Endothelial cell of umbilical vein (primary cell): Measurements from ENCODE around the gene PFKFB1. TPM values are rescaled to one million over a fixed set of nuclear protein-coding genes. Genes with fewer than 3 reads are reported as not detected.
A peak's percentile ranks its signal among the peaks of the same experiment; 100 is the strongest.

Experiments
- BruUV-seq: library from RNA; stranded (reverse); fragments of 400-500 nt; replicated peaks from 2 replicates; lab custom pipeline; 2021; lab: Mats Ljungman, UMichigan
- CTCF ChIA-PET: fragments of 300-600, 350-600 bp; sonication (Branson Sonifier 250); formaldehyde crosslinking; loops from one replicate; lab custom pipeline; 2021; ENCODE audit warnings: antibody characterized with exemption, inconsistent platforms; lab: Charles Lee
- POLR2A ChIA-PET: fragments of 300-600, 350-600 bp; sonication (Branson Sonifier 250); formaldehyde crosslinking; loops from one replicate; lab custom pipeline; 2021; ENCODE audit warnings: antibody characterized with exemption, inconsistent platforms; lab: Charles Lee
- DNase-seq: peaks from one replicate; pipeline ENCODE4 v3.0.0-alpha.2; 2011; ENCODE audit warnings: low read depth, low spot score
- FAIRE-seq: peaks from 2 replicates; lab custom pipeline; 2011; peaks lifted over from hg19 to GRCh38; lab: Jason Lieb, UNC
- H2AFZ ChIP-seq: 2 replicates; pipeline ENCODE4 v1.6.0; 2012; ENCODE audit warnings: low read depth, low read length, control low read depth, inconsistent platforms
- H3K27ac ChIP-seq: 2 replicates; pipeline ENCODE4 v1.5.1; 2011; ENCODE audit warnings: low read depth, mild to moderate bottlenecking, control low read depth, low read length, moderate library complexity; ENCODE audit not compliant: insufficient read depth
- H3K27me3 ChIP-seq, 2 experiments: 2 replicates each; pipeline versions ENCODE4 v1.6.0 to v1.6.1; 2011; ENCODE audit warnings: low read length in 2 of 2, mixed read lengths in 1 of 2; ENCODE audit not compliant: control insufficient read depth in 2 of 2, insufficient read depth in 2 of 2
- H3K36me3 ChIP-seq, 2 experiments: 2 replicates in 1 of 2; 3 replicates in 1 of 2; pipeline ENCODE4 v1.5.1; 2011; ENCODE audit warnings: low read length in 2 of 2, mild to moderate bottlenecking in 1 of 2, moderate library complexity in 1 of 2; ENCODE audit not compliant: control insufficient read depth in 2 of 2, insufficient read depth in 2 of 2; ENCODE audit errors: extremely low read depth in 1 of 2
- H3K4me1 ChIP-seq: 3 replicates; pipeline ENCODE4 v1.5.1; 2011; ENCODE audit warnings: mild to moderate bottlenecking, low read length; ENCODE audit not compliant: control insufficient read depth, insufficient read depth; ENCODE audit errors: extremely low read depth
- H3K4me2 ChIP-seq: 2 replicates; pipeline ENCODE4 v1.6.1; 2011; ENCODE audit warnings: low read length, control low read depth, mixed read lengths; ENCODE audit not compliant: insufficient read depth
- H3K4me3 ChIP-seq, 3 experiments: fragments of 200-600 bp in 1 of 3; sonication (generic), shearing (Covaris generic) in 1 of 3; replicated peaks in 1 of 3; 2 replicates each; pipeline ENCODE4 v1.5.1; 2011 to 2016; ENCODE audit warnings: control low read depth in 3 of 3, low read length in 3 of 3, mild to moderate bottlenecking in 2 of 3, inconsistent platforms in 1 of 3, low read depth in 1 of 3, moderate library complexity in 1 of 3; ENCODE audit not compliant: insufficient read depth in 1 of 3
- H3K79me2 ChIP-seq: 2 replicates; pipeline ENCODE4 v1.6.0; 2012; ENCODE audit warnings: low read length, inconsistent platforms; ENCODE audit not compliant: control insufficient read depth, insufficient read depth
- H3K9ac ChIP-seq: replicated peaks from 2 replicates; pipeline ENCODE3; 2011; ENCODE audit warnings: low read length, control low read depth; ENCODE audit not compliant: insufficient read depth; ENCODE audit errors: extremely low read depth
- H3K9me1 ChIP-seq: replicated peaks from 3 replicates; pipeline ENCODE4 v1.6.0; 2011; ENCODE audit warnings: mild to moderate bottlenecking, low read length; ENCODE audit not compliant: control insufficient read depth, insufficient read depth; ENCODE audit errors: extremely low read depth
- H3K9me3 ChIP-seq: replicated peaks from 2 replicates; pipeline ENCODE4 v1.5.1; 2012; ENCODE audit warnings: low read length, inconsistent platforms; ENCODE audit not compliant: control insufficient read depth, insufficient read depth
- H4K20me1 ChIP-seq: replicated peaks from 2 replicates; pipeline ENCODE3; 2011; ENCODE audit warnings: mild to moderate bottlenecking, low read length; ENCODE audit not compliant: control insufficient read depth, insufficient read depth; ENCODE audit errors: extremely low read depth
- EZH2 ChIP-seq: IDR thresholded peaks from 2 replicates; pipeline ENCODE4 v1.6.1; 2012; ENCODE audit warnings: borderline replicate concordance, low read depth, mild to moderate bottlenecking, moderate library complexity, low read length, inconsistent platforms; ENCODE audit not compliant: severe bottlenecking
- FOS ChIP-seq: IDR thresholded peaks from 2 replicates; pipeline ENCODE4 v1.6.1; 2011; ENCODE audit warnings: mild to moderate bottlenecking, low read length, moderate library complexity, borderline replicate concordance; ENCODE audit not compliant: insufficient read depth
- GATA2 ChIP-seq: IDR thresholded peaks from 2 replicates; pipeline ENCODE4 v1.7.0; 2011; ENCODE audit warnings: low read depth, mild to moderate bottlenecking, moderate library complexity, mixed read lengths, low read length; ENCODE audit not compliant: insufficient read length, insufficient read depth
- JUN ChIP-seq: IDR thresholded peaks from 2 replicates; pipeline ENCODE4 v1.6.1; 2011; ENCODE audit warnings: borderline replicate concordance, low read depth; ENCODE audit not compliant: insufficient read length, insufficient read depth
- MYC ChIP-seq: IDR thresholded peaks from one replicate; pipeline ENCODE4 v1.6.1; 2011; ENCODE audit warnings: mild to moderate bottlenecking, low read depth, low read length
- POLR2A ChIP-seq: IDR thresholded peaks from 2 replicates; pipeline ENCODE4 v1.6.1; 2012; ENCODE audit warnings: low read depth, mild to moderate bottlenecking, control low read depth, low read length
- POLR2AphosphoS5 ChIP-seq: IDR thresholded peaks from 2 replicates; pipeline ENCODE4 v1.6.1; 2012; ENCODE audit warnings: low read depth, mild to moderate bottlenecking, control low read depth, low read length, moderate library complexity; ENCODE audit not compliant: insufficient read depth
- dilution Hi-C: fragments of 300-500 bp; cut with MboI; formaldehyde crosslinking; loops from one replicate; pipeline ENCODE4 v1.15.0; 2019; ENCODE audit warnings: low sequenced_read_pairs; ENCODE audit not compliant: extremely low pct_ligation_motif_present
- intact Hi-C: fragments of 100-400 bp; cut with micrococcal nuclease; formaldehyde crosslinking; loops from one replicate; pipeline ENCODE4 v1.10.0; 2022
- polyA plus RNA-seq, 4 experiments: library from polyadenylated mRNA; depleted of rRNA in 3 of 4; stranded (reverse) in 3 of 4; unstranded in 1 of 4; fragments of >200 nt; gene quantifications; 2 replicates each; pipeline versions ENCODE4 v1.2.1 to v1.2.3, GENCODE V29; 2011 to 2012; ENCODE audit warnings: missing spikeins in 1 of 4
- total RNA-seq: library from RNA; stranded (reverse); gene quantifications from 2 replicates; pipeline ENCODE4 v1.2.3, GENCODE V29; 2021
- TF ChIP-seq, protein P1 (sequence below): IDR thresholded peaks from 2 replicates; pipeline ENCODE4 v1.6.1; 2011; ENCODE audit not compliant: insufficient read depth, insufficient read length
- TF ChIP-seq, protein P2 (sequence below), 2 donors: IDR thresholded peaks; 1 replicate in 1 of 2; 2 replicates in 1 of 2; pipeline ENCODE4 v1.5.1; 2011; ENCODE audit warnings: low read length in 2 of 2, mild to moderate bottlenecking in 2 of 2, moderate library complexity in 2 of 2, control low read depth in 1 of 2, inconsistent platforms in 1 of 2, low read depth in 1 of 2; ENCODE audit not compliant: insufficient read depth in 1 of 2; ENCODE audit errors: extremely low read depth in 1 of 2

PFKFB1 gene
- total and polyA plus RNA-seq, 2 donors (not counting 3 experiments of a cell fraction or from before 2014, with no cell fraction given), result 0.18 to 0.20 TPM

DNA sequence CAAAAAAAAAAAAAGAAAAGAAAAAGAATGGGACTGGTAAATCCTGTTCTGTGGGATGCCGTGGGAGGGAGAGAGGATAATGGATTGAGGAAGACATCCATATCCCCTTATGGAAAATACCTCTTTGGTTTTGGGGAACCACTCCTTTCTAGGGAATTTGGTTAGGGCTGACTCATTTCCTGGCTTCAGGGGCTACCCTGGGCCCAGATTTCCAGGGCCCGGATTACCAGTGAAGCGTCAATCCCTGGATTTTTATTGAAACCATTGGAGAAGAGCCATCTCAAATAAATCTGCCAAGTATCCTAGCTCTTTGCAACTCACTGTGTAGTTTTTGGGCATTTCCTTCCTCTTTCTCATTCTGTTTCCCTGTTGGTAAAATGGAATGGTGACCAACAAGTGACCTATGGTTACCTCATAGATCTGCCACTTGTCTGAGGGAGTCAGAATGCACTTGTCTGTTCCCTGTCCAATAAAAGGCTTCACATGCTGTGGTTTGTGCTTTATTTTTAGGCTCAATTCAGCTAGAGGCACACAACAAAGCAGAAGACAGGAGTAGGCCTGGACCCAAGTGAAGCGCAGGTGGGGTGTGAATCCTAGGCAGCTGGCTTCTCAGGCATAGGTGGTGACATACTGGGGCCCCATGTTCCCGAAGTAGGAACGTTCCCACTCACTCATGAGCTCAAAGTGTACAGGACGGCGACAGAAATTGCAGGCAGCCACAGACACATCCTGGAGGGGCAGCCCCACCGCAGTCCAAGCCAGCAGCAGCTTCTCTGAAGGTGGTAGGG, 14.8 kb upstream of the PFKFB1 start:
- H3K9me1 ChIP-seq, result no peaks in the 10 kb centered on the region
- no peak overlapping the region for H3K4me2 ChIP-seq
- H4K20me1 ChIP-seq, result no peaks in the 10 kb centered on the region
- CTCF ChIA-PET, result interaction anchor here (2.7 kb wide), 1 partner anchor 9 kb away, joined by 8 read pairs; the partner anchor contains the start of gene APEX2
- H2AFZ ChIP-seq, result no peak overlapping the region
- TF ChIP-seq MYC (no peak), GATA2 (no peak), POLR2A (no peak), FOS (no peak), JUN (no peak), EZH2 (no peak), POLR2AphosphoS5 (no peak)
- TF ChIP-seq, protein P1, sequence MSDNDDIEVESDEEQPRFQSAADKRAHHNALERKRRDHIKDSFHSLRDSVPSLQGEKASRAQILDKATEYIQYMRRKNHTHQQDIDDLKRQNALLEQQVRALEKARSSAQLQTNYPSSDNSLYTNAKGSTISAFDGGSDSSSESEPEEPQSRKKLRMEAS, result no peak
- TF ChIP-seq, protein P2, sequence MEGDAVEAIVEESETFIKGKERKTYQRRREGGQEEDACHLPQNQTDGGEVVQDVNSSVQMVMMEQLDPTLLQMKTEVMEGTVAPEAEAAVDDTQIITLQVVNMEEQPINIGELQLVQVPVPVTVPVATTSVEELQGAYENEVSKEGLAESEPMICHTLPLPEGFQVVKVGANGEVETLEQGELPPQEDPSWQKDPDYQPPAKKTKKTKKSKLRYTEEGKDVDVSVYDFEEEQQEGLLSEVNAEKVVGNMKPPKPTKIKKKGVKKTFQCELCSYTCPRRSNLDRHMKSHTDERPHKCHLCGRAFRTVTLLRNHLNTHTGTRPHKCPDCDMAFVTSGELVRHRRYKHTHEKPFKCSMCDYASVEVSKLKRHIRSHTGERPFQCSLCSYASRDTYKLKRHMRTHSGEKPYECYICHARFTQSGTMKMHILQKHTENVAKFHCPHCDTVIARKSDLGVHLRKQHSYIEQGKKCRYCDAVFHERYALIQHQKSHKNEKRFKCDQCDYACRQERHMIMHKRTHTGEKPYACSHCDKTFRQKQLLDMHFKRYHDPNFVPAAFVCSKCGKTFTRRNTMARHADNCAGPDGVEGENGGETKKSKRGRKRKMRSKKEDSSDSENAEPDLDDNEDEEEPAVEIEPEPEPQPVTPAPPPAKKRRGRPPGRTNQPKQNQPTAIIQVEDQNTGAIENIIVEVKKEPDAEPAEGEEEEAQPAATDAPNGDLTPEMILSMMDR (IDR thresholded peaks at IDR 0.05; ENCODE audit: extremely low read depth in 1 of 2, insufficient read depth in 1 of 2, low read depth in 1 of 2, low read length in 2 of 2), result no peak
- DNase-seq (peak; percentile 42), FAIRE-seq (peak; percentile 76)
- no peaks in the 10 kb centered on the region for H3K27me3 ChIP-seq
- dilution Hi-C loops (no loop called here), intact Hi-C loops (loop anchor here (2.0 kb wide), 1 partner anchor 48 kb away; no protein-coding TSS in a partner anchor)
- no peak overlapping the region for H3K9ac ChIP-seq
- no peaks in the 10 kb centered on the region for H3K9me3 ChIP-seq
- peak overlapping the region; percentile 18 for H3K27ac ChIP-seq
- H3K4me3 ChIP-seq, result no peak overlapping the region
- H3K79me2 ChIP-seq, result no peaks in the 10 kb centered on the region
- POLR2A ChIA-PET, result interaction anchor here (1.4 kb wide), 1 partner anchor 9 kb away, joined by 5 read pairs; the partner anchor contains the start of gene APEX2
- peaks cover 0 to 9% of the 10 kb centered on the region in 2 experiments for H3K36me3 ChIP-seq
- H3K4me1 ChIP-seq, result peaks cover 27% of the 10 kb centered on the region
- no TSS peak for BruUV-seq
